CD14-positive monocyte (primary cell): ENCODE results near the gene LNP1. TPM values are rescaled to one million over a fixed set of nuclear protein-coding genes. Genes with fewer than 3 reads are reported as not detected.

Experiments
- DNase-seq, 3 donors: peaks; one replicate each; pipeline ENCODE4 v3.0.0-alpha.2; 2011 to 2022
- H2AFZ ChIP-seq: 2 replicates; pipeline ENCODE4 v1.6.0; 2012; ENCODE audit warnings: mild to moderate bottlenecking, low read depth, low read length, inconsistent platforms; ENCODE audit not compliant: insufficient read depth, poor library complexity, severe bottlenecking
- H3K27ac ChIP-seq, 2 donors: 1 replicate in 1 of 2; 2 replicates in 1 of 2; pipeline ENCODE4 v1.5.1; 2012 to 2013; ENCODE audit warnings: low read length in 2 of 2, control low read depth in 1 of 2, inconsistent platforms in 1 of 2, low read depth in 1 of 2, mild to moderate bottlenecking in 1 of 2
- H3K27me3 ChIP-seq, 2 donors: one replicate each; pipeline versions ENCODE4 v1.6.0 to v1.6.1; 2011 to 2013; ENCODE audit warnings: low read length in 2 of 2; ENCODE audit not compliant: control insufficient read depth in 2 of 2, insufficient read depth in 2 of 2
- H3K36me3 ChIP-seq, 2 donors: replicated peaks in 1 of 2; 1 replicate in 1 of 2; 2 replicates in 1 of 2; pipeline versions ENCODE4 v1.5.1 to v1.6.1; 2012 to 2013; ENCODE audit warnings: low read length in 2 of 2, control low read depth in 1 of 2, inconsistent platforms in 1 of 2, mild to moderate bottlenecking in 1 of 2; ENCODE audit not compliant: insufficient read depth in 2 of 2, control insufficient read depth in 1 of 2
- H3K4me1 ChIP-seq, 2 donors: 1 replicate in 1 of 2; 2 replicates in 1 of 2; pipeline versions ENCODE4 v1.5.1 to v1.6.1; 2012 to 2013; ENCODE audit warnings: low read length in 2 of 2, control low read depth in 1 of 2, inconsistent platforms in 1 of 2, mild to moderate bottlenecking in 1 of 2, moderate library complexity in 1 of 2; ENCODE audit not compliant: insufficient read depth in 2 of 2, control insufficient read depth in 1 of 2
- H3K4me2 ChIP-seq: replicated peaks from 2 replicates; pipeline ENCODE3; 2012; ENCODE audit warnings: low read length, moderate library complexity, mild to moderate bottlenecking; ENCODE audit not compliant: poor library complexity, severe bottlenecking; ENCODE audit errors: extremely low read depth
- H3K4me3 ChIP-seq, 3 experiments: fragments of 200-600 bp in 1 of 3; sonication (generic) in 1 of 3; replicated peaks in 1 of 3; 1 replicate in 2 of 3; 2 replicates in 1 of 3; pipeline ENCODE4 v1.5.1; 2011 to 2013; ENCODE audit warnings: low read length in 3 of 3, mild to moderate bottlenecking in 3 of 3, control low read depth in 2 of 3, low read depth in 2 of 3, inconsistent platforms in 1 of 3, moderate library complexity in 1 of 3
- H3K79me2 ChIP-seq: 2 replicates; pipeline ENCODE4 v1.6.0; 2012; ENCODE audit warnings: mild to moderate bottlenecking, control low read depth, inconsistent platforms, low read length, moderate library complexity; ENCODE audit not compliant: insufficient read depth
- H3K9ac ChIP-seq: 2 replicates; pipeline ENCODE4 v1.6.0; 2017; ENCODE audit warnings: low read length, mild to moderate bottlenecking; ENCODE audit not compliant: insufficient read depth, poor library complexity, severe bottlenecking
- H3K9me3 ChIP-seq, 2 donors: replicated peaks in 1 of 2; 1 replicate in 1 of 2; 2 replicates in 1 of 2; pipeline versions ENCODE4 v1.5.1 to v1.6.1; 2012 to 2013; ENCODE audit warnings: low read length in 2 of 2, control low read depth in 1 of 2; ENCODE audit not compliant: control insufficient read depth in 1 of 2, insufficient read depth in 1 of 2
- H4K20me1 ChIP-seq: 2 replicates; pipeline ENCODE4 v1.6.0; 2012; ENCODE audit warnings: mild to moderate bottlenecking, low read length, control low read depth, moderate library complexity; ENCODE audit not compliant: insufficient read depth
- H3K27ac Mint-ChIP-seq, 7 donors: one replicate each; pipeline ENCODE4 v1.8.0; 2020; ENCODE audit warnings: mild to moderate bottlenecking in 7 of 7, mixed read lengths in 7 of 7, moderate library complexity in 6 of 7, inconsistent platforms in 2 of 7
- H3K27me3 Mint-ChIP-seq, 3 donors: one replicate each; pipeline ENCODE4 v1.8.0; 2021 to 2022; ENCODE audit warnings: low read depth in 3 of 3, mild to moderate bottlenecking in 3 of 3, mixed read lengths in 3 of 3, moderate library complexity in 3 of 3, inconsistent platforms in 1 of 3
- H3K36me3 Mint-ChIP-seq, 2 donors: one replicate each; pipeline ENCODE4 v1.8.0; 2020; ENCODE audit warnings: mixed read lengths in 2 of 2, inconsistent platforms in 1 of 2, mild to moderate bottlenecking in 1 of 2
- H3K4me1 Mint-ChIP-seq: one replicate; pipeline ENCODE4 v1.8.0; 2020; ENCODE audit warnings: mild to moderate bottlenecking, mixed read lengths
- H3K4me3 Mint-ChIP-seq, 2 donors: one replicate each; pipeline ENCODE4 v1.8.0; 2020; ENCODE audit warnings: mild to moderate bottlenecking in 2 of 2, mixed read lengths in 2 of 2, moderate library complexity in 1 of 2
- H3K9me3 Mint-ChIP-seq, 7 donors: one replicate each; pipeline ENCODE4 v1.8.0; 2020 to 2022; ENCODE audit warnings: mixed read lengths in 7 of 7, mild to moderate bottlenecking in 6 of 7, moderate library complexity in 6 of 7, inconsistent platforms in 2 of 7
- WGBS: methylation state at CpG from one replicate; pipeline ENCODE4 v1.1.5; 2013; ENCODE audit warnings: missing lambda C conversion rate; ENCODE audit not compliant: insufficient coverage; 5-methylcytosine and 5-hydroxymethylcytosine counted together
- intact Hi-C, 2 donors: fragments of 100-400 bp; cut with micrococcal nuclease; formaldehyde crosslinking; loops; one replicate each; pipeline versions ENCODE4 v1.15.0 to v1.15.1; 2023
- polyA plus RNA-seq, 3 donors: library from polyadenylated mRNA; depleted of rRNA in 1 of 3; unstranded in 2 of 3; stranded (reverse) in 1 of 3; fragments of 300-500 nt in 2 of 3; fragments of >200 nt in 1 of 3; fragmentation: Illumina TruSeq in 2 of 3; gene quantifications; 1 replicate in 2 of 3; 2 replicates in 1 of 3; pipeline ENCODE4 v1.2.3, GENCODE V29; 2012 to 2021
- TF ChIP-seq, protein P1 (sequence below): fragments of 200-600 bp; IDR thresholded peaks from one replicate; pipeline ENCODE4 v1.8.0; 2022; ENCODE audit warnings: antibody characterized with exemption, mild to moderate bottlenecking

The LNP1 gene
- polyA plus RNA-seq, 3 donors: 0.07 to 0.26 (median 0.08) TPM

DNA sequence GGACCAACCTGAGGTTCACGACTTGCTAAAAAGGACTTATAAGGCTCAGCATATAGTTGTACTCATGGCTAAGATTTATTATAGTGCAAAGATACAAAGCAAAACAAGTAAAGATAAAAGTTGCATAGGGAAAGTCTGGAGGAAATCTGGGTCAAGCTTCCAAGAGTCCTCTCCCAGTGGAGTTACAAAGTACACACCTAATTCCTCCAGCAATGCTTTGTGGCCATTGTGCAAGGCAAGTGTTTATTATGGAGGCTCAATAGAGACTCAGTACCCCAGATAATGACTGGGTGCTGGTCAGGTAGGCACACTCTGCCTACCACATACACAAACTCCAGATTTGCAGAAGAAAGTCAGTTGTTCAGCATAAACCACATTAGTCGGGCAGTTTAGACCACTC is 22.9 kb downstream of the LNP1 start:
- no peak overlapping the region for H3K4me3 Mint-ChIP-seq
- peaks cover 8% of the 10 kb centered on the region for H3K4me1 Mint-ChIP-seq
- peaks cover 8 to 10% of the 10 kb centered on the region in 2 donors for H3K4me1 ChIP-seq
- no peaks in the 10 kb centered on the region for H3K9me3 ChIP-seq
- H3K4me3 ChIP-seq: no peak overlapping the region
- DNase-seq: no peak
- no peak overlapping the region for H3K9ac ChIP-seq
- no peak overlapping the region for H3K27ac Mint-ChIP-seq
- no peaks in the 10 kb centered on the region for H4K20me1 ChIP-seq
- H3K4me2 ChIP-seq: no peak overlapping the region
- no peaks in the 10 kb centered on the region for H3K36me3 ChIP-seq
- no peaks in the 10 kb centered on the region for H3K9me3 Mint-ChIP-seq
- intact Hi-C loops: no loop called here
- H3K36me3 Mint-ChIP-seq: no peaks in the 10 kb centered on the region
- H3K27me3 ChIP-seq: no peaks in the 10 kb centered on the region
- TF ChIP-seq, protein P1, sequence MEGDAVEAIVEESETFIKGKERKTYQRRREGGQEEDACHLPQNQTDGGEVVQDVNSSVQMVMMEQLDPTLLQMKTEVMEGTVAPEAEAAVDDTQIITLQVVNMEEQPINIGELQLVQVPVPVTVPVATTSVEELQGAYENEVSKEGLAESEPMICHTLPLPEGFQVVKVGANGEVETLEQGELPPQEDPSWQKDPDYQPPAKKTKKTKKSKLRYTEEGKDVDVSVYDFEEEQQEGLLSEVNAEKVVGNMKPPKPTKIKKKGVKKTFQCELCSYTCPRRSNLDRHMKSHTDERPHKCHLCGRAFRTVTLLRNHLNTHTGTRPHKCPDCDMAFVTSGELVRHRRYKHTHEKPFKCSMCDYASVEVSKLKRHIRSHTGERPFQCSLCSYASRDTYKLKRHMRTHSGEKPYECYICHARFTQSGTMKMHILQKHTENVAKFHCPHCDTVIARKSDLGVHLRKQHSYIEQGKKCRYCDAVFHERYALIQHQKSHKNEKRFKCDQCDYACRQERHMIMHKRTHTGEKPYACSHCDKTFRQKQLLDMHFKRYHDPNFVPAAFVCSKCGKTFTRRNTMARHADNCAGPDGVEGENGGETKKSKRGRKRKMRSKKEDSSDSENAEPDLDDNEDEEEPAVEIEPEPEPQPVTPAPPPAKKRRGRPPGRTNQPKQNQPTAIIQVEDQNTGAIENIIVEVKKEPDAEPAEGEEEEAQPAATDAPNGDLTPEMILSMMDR: no peak
- H3K27me3 Mint-ChIP-seq: peaks cover 0 to 4% (median 2%) of the 10 kb centered on the region in 3 donors
- no CpG with 5 or more reads among the region's 2 CpGs for WGBS
- no peak overlapping the region for H3K27ac ChIP-seq
- no peaks in the 10 kb centered on the region for H3K79me2 ChIP-seq
- no peak overlapping the region for H2AFZ ChIP-seq

DNA sequence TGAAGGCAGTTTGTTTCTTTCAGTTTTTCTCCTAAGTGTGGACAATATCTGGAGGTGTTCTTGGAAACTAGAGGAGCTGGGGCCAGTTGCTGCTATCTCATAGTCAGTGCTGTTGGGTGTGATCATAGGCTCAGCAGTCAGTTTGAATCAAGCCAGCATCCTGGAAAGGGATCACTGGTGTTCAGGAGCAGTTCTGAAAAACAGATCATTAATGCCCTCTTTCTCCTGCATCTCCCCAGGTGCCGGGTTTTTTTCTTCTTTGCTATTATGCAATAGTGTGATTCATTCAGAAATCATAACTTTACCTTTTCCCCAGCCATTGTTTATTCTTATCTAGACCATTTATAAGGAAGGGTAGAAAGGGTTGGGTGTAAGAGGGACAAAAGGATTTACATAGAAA is 24.0 kb downstream of the LNP1 start:
- H3K9ac ChIP-seq: no peak overlapping the region
- Mint-ChIP-seq H3K9me3 (no peaks in the 10 kb centered on the region), H3K27ac (no peak overlapping the region), H3K36me3 (no peaks in the 10 kb centered on the region), H3K4me3 (no peak overlapping the region), H3K4me1 (no peaks in the 10 kb centered on the region), H3K27me3 (peaks cover 0 to 4% (median 0%) of the 10 kb centered on the region in 3 donors)
- no peak overlapping the region for H2AFZ ChIP-seq
- no CpG with 5 or more reads among the region's 1 CpG for WGBS
- no peak overlapping the region for H3K4me2 ChIP-seq
- H3K4me3 ChIP-seq: no peak overlapping the region
- no peaks in the 10 kb centered on the region for H3K79me2 ChIP-seq
- DNase-seq: no peak
- no peaks in the 10 kb centered on the region for H4K20me1 ChIP-seq
- H3K9me3 ChIP-seq: no peaks in the 10 kb centered on the region
- TF ChIP-seq, protein P1: no peak
- intact Hi-C loops: no loop called here
- H3K4me1 ChIP-seq: peaks cover under 1 to 2% of the 10 kb centered on the region in 2 donors
- H3K36me3 ChIP-seq: no peaks in the 10 kb centered on the region
- no peaks in the 10 kb centered on the region for H3K27me3 ChIP-seq
- H3K27ac ChIP-seq: no peak overlapping the region
